ENCODE results near the gene RASA4B.
"Not testable (repeated sequence)": the region's sequence is repeated elsewhere in the genome, so short reads cannot be mapped to it uniquely, and the experiment has no call there.

DNA sequence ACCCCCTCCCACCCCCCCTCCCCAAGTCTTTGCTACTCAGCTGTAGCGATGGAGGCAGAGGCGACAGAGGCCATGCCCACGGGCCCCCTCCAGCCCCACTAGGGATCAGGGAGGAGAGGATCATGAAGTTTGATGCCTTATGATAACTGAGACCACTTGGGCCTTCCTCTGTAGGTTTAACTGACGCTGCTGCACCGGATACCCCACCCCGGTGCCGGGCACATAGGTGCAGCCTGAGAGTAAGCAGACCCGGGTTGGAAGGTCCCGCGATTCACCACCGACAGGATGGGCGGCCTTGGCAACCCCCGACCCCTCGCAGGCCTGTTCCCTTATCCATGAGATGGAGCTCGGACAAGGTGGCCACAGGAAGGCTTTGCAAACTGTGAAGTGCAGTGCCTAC is 23.6 kb downstream of the RASA4B start:
- TF ChIP-seq, protein P1, sequence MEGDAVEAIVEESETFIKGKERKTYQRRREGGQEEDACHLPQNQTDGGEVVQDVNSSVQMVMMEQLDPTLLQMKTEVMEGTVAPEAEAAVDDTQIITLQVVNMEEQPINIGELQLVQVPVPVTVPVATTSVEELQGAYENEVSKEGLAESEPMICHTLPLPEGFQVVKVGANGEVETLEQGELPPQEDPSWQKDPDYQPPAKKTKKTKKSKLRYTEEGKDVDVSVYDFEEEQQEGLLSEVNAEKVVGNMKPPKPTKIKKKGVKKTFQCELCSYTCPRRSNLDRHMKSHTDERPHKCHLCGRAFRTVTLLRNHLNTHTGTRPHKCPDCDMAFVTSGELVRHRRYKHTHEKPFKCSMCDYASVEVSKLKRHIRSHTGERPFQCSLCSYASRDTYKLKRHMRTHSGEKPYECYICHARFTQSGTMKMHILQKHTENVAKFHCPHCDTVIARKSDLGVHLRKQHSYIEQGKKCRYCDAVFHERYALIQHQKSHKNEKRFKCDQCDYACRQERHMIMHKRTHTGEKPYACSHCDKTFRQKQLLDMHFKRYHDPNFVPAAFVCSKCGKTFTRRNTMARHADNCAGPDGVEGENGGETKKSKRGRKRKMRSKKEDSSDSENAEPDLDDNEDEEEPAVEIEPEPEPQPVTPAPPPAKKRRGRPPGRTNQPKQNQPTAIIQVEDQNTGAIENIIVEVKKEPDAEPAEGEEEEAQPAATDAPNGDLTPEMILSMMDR (IDR thresholded peaks at IDR 0.05) = not testable (repeated sequence)
- not testable (repeated sequence) for TF ChIP-seq EP300 (IDR thresholded peaks at IDR 0.05)

Measured in tibial nerve (tissue), 4 donors.